Measurements from ENCODE around the gene TXLNG. TPM values are rescaled to one million over a fixed set of nuclear protein-coding genes. Genes with fewer than 3 reads are reported as not detected.
"Not testable (repeated sequence)": the region's sequence is repeated elsewhere in the genome, so short reads cannot be mapped to it uniquely, and the experiment has no call there.

The TXLNG gene
- 7.9 TPM for total RNA-seq (ENCODE audit: insufficient read depth, low replicate concordance)

DNA sequence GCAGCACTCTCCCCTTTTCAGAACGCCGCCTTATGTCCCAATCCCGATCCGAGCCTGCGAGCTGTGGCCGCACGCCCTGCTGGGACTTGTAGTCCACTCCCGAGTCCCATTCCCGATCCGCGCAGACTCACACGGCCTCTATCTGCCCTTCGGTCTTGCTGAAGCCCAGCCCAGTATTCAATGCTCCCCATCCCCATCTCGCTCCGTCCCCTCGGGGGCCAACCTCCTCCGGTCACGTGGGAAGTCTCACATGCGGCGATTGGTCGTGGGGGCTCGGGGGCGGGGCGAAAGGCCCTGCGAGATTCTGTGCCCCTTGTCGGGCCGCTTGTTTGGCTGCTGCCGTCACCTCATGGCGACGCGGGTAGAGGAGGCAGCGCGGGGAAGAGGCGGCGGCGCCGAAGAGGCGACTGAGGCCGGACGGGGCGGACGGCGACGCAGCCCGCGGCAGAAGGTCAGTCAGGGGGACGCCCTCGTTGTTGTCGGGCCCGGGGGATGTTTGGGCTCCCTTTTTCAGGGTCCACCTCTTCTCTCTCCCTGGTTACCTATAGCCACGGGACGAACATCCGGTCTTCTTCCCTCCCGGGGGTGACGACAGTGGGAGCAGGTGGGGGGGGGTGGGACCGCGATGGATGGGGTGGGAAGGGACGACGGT lies at the start of gene TXLNG:
Gene TXLNG (plus strand): TSS at position 328 of the 652 bp plus-strand sequence. CDS start 22 bp downstream, at position 350.
- peak; percentile 99 for DNase-seq (ENCODE audit: low spot score)

DNA sequence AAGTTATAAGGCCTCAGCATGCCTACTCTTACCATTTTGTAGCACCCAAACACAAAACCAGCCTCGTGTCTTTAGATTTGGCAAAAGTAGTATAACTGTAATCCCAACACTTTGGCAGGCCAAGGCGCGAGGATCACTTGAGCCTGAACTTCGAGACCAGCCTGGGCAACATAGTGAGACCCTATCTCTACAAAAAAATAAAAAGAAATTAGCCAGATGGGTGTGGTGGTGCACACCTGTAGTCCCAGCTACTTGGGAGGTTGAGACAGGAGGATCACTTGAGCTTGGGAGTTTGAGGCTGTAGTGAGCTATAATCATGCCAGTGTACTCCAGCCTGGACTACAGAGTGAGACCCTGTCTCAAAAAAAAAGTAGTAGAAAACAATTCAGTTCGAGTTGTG lies 49.2 kb upstream of the TXLNG start:
- DNase-seq (ENCODE audit: low spot score): no peak

DNA sequence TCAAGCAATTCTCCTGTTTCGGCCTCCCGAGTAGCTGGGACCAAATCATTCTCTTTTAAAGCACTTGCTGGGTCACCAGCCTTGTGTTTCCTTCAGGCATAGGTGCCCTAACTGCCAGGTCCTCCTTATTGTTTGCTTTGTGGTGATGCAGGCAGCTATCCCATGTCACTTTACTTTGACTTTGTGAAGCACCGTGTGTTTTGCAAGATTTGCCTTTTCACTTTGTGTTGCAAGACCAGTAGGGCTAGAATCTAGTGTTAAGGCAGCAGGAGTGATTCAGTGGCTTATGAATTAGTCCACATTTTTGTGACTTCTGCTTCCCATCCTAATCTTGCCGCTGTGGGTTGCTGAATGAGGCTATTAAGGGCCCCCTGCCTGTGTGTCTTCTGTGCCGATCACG lies 46.7 kb upstream of the TXLNG start:
- DNase-seq (ENCODE audit: low spot score): no peak

DNA sequence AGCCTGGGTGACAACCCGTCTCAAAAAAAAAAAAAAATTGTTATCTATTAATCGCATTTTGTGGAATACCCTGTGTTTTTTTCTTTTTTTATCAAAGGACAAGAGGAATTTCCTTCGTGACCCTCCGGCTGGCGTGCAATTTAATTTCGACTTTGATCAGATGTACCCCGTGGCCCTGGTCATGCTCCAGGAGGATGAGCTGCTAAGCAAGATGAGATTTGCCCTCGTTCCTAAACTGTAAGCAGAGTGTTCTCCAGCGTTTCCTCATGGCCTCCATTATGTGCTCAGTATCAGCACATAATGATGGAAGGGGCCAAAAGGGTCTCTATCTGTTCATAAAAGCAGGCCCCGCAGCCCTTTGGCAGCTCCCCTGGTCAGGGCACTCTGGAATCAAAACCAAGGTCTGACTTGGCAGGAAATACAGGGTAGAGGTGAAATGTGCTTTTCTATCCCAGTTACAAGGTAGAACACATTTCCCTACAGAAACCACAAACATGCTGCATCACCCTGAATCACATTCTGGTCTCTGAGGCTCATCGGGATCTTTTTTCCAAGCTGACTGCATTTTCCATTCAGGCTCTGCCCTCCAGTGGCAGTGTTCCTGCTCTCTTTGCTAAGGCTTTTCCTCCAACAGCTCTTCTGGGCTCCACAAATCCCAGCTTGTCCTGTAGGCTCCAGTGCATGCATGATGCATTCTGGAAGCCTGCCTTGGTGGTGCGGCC lies 42.5 kb upstream of the TXLNG start:
- DNase-seq (ENCODE audit: low spot score): no peak

DNA sequence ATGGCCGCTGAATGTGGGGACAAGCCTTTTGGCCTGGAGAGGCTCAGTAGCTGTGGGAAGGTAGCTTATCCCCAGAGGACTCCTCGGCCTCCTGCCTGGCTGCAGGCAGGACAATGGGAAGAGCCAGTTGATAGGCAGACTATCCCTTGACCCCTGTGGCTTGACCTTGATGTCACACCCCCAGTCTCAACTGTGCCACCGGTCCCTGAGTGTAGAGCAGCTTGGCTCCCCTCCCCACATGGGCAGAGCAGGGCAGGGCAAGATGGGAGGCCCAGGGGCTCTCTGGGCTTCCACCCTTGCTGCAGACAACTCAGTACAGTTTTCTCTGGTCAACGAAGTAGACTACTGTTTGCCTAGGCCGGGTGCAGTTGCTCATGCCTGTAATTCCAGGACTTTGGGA lies 41.2 kb upstream of the TXLNG start:
- no peak for DNase-seq (ENCODE audit: low spot score)

- DNase-seq (ENCODE audit: low spot score): no peak
Observed at GRCh38 chrX:16745659-16746058, 40.6 kb upstream of the TXLNG start.

- no peak for DNase-seq (ENCODE audit: low spot score)
Observed at GRCh38 chrX:16748425-16748824, 37.8 kb upstream of the TXLNG start.

DNA sequence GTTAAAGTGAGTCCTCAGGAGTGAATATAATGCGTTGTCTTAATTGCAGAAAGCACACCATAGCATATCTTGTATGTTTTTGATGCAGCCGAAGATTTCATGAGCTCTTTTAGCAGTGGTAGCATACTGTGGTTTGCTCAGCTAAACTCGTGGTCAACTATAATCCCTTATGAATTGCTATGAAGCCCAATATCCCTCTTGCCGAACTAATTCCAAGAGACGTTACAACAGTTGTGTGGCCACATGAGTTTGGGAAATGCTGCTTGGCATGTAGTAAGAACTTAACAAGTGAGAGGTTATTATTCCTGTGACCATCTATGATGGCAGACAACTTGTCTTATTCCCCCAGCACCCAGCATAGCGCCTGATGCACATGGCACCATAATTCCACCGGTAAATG lies 36.1 kb upstream of the TXLNG start:
- DNase-seq (ENCODE audit: low spot score): no peak

DNA sequence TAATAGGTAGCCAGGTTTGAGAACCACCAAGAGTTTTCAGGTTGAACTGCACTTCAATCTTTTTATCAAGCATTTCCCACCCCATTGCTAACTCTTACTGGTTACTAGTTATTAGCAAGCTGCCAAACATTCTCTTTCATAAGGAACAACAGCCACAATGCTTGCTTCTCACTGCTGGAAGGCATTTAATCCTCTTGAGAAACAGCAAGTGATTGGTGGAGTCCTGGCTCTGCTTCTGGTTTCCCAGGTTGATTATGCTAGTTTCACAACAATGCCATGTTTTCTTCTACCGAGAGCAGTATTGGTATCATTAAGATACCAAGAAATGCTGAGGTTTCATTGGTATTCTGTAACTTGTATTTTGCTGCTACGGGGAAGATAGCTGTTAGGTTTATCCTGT lies 32.2 kb upstream of the TXLNG start:
- DNase-seq (ENCODE audit: low spot score): no peak

GRCh38 chrX:16756724-16757123 lies 29.5 kb upstream of the TXLNG start:
- no peak for DNase-seq (ENCODE audit: low spot score)

DNA sequence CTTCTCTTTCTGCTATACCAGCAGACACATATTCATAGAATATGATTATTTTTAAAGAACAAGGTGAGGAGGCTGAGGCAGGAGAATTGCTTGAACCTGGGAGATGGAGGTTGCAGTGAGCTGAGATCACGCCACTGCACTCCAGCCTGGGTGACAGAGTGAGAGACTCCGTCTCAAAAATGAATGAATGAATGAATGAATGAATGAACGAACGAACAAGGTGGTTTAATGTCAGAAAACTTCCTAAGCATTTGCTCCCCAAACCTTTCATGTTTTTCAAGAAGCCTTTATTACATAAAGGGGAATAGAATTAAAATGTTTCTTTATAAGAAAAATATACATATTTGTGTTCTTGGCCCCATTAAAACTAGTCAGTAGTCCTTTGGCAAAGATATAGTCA lies 24.8 kb upstream of the TXLNG start:
- DNase-seq (ENCODE audit: low spot score): not testable (repeated sequence)

GRCh38 chrX:16762579-16762978 lies 23.7 kb upstream of the TXLNG start:
- DNase-seq (ENCODE audit: low spot score): no peak

DNA sequence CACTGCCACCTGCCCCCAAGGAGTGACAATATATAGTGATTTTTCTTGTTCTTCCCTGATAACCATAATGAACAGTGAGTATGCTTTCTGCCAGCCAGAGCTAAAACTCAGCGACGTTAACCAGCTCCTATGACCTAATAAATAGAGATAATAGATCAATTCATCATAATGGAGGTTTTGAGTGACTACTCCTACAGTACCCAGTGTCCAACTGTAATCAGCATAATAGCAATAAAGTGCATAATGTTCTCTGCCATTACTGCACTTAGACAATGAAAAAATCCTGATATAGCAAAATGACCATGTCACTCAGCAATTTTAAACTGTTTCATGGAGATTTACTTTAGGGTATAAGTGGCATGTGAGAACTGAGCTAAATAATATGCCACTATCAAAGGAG lies 20.7 kb upstream of the TXLNG start:
- no peak for DNase-seq (ENCODE audit: low spot score)

DNA sequence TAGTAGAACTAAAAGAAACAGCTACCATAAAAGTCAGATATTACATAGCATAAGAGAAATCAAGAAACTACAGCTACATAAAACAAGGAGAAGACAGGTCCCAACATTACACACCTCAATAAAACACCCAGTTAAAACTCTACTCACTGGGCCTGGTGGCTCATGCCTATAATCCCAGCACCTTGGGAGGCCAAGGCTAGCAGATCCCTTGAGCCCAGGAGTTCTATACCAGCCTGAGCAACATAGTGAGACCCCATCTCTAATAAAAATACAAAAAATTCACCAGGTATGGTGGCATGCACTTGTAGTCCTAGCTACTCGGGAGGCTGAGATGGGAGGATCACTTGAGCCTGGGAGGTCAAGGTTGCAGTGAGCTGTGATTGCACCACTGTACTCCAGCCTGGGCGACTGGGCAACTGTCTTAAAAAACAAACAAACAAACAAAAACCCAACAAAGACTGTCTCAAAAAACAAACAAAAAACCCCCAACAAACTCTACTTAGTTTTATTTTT lies 15.2 kb upstream of the TXLNG start:
- DNase-seq (ENCODE audit: low spot score): no peak

- peak; percentile 11 for DNase-seq (ENCODE audit: low spot score)
Observed at GRCh38 chrX:16771483-16772398, 14.5 kb upstream of the TXLNG start.

- no peak for DNase-seq (ENCODE audit: low spot score)
Observed at GRCh38 chrX:16772460-16772859, 13.8 kb upstream of the TXLNG start.

DNA sequence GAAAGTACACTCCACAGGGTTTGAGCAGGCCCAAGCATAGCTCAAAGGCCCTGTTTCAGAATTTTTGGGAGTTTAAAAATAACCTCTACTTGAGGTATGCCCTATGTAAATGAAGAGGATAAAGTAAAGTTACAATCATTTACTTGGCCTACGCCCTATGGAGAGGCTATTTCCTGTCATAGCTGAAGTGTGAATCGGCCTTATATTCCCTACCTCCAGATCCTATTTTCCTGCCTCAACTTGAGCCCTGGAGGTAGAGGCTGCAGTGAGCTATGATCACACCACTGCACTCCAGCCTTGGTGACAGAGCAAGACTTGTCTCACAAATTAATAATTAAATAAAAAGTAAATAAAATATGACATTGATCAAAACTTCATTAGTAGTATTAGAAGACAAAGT lies 11.5 kb upstream of the TXLNG start:
- DNase-seq (ENCODE audit: low spot score): no peak

DNA sequence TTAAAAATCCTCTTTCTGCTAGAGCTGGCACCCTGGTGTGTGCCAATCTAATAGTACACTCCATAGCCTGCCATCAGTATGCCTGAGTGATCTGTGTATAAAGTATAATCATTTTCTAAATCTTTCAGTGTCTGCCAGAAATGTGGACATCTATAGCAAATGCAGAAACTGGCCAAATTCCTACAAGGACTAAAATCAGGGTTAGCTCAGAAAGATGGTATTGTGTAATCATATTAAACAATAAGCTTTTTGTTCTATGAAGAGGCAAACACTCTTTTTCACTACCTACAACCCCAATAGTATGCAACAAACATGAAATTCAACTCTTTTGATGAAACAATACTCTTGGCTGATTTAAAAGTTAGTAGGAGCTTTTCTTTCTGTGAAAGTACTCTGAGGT lies 7.7 kb upstream of the TXLNG start:
- no peak for DNase-seq (ENCODE audit: low spot score)

DNA sequence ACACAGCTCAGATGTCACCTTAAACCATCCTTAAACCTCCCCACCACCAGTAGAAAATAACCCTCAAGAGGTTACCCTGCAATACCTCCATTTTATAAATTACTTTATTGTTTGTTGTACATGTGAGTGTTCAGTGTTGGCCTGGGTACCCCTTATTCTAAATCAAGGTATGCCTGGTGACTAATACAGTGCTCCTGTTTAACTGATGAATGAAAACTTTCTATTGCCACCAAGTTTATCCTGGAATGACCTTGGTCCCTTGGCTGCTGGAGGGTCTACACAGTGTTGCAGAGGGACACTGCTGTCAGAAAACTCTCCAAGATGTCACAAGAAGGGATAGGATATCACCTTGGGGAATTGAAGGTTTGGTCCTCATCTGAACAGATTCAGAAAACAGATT lies 7.3 kb upstream of the TXLNG start:
- no peak for DNase-seq (ENCODE audit: low spot score)

- DNase-seq (ENCODE audit: low spot score): not testable (repeated sequence)
Observed at GRCh38 chrX:16779815-16780214, 6.5 kb upstream of the TXLNG start.

- DNase-seq (ENCODE audit: low spot score): no peak
Observed at GRCh38 chrX:16783452-16783851, 2.8 kb upstream of the TXLNG start.

GRCh38 chrX:16784440-16784839 lies 1.8 kb upstream of the TXLNG start:
- not testable (repeated sequence) for DNase-seq (ENCODE audit: low spot score)
